ENCODE results near the gene ATP6V0C.

DNA sequence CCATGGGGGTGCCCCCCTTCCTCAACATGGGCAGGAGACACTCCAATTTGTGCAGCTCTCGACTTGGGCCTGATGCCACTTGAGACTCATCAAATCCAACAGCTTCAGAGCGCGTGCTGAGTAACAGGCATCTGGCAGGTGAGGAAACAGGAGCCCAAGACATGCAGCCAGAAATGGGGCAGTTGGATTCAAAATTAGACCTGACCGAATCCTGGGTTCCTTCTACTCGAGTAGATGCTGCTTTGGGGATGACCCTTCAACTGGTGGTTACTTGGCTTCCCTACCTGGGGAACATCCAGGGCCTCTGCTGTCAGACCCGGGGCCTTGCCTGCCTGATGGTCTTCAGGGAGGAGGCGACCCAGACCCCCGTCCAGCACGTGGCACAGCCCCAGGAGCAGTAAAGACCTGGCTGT lies 43.1 kb upstream of the ATP6V0C start:
- TF ChIP-seq SP1 (IDR thresholded peaks at IDR 0.05) (no peak), CTCF (IDR thresholded peaks at IDR 0.05; ENCODE audit: low read depth, low read length, missing input control) (no peak)
- TF ChIP-seq, protein P1, sequence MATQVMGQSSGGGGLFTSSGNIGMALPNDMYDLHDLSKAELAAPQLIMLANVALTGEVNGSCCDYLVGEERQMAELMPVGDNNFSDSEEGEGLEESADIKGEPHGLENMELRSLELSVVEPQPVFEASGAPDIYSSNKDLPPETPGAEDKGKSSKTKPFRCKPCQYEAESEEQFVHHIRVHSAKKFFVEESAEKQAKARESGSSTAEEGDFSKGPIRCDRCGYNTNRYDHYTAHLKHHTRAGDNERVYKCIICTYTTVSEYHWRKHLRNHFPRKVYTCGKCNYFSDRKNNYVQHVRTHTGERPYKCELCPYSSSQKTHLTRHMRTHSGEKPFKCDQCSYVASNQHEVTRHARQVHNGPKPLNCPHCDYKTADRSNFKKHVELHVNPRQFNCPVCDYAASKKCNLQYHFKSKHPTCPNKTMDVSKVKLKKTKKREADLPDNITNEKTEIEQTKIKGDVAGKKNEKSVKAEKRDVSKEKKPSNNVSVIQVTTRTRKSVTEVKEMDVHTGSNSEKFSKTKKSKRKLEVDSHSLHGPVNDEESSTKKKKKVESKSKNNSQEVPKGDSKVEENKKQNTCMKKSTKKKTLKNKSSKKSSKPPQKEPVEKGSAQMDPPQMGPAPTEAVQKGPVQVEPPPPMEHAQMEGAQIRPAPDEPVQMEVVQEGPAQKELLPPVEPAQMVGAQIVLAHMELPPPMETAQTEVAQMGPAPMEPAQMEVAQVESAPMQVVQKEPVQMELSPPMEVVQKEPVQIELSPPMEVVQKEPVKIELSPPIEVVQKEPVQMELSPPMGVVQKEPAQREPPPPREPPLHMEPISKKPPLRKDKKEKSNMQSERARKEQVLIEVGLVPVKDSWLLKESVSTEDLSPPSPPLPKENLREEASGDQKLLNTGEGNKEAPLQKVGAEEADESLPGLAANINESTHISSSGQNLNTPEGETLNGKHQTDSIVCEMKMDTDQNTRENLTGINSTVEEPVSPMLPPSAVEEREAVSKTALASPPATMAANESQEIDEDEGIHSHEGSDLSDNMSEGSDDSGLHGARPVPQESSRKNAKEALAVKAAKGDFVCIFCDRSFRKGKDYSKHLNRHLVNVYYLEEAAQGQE (IDR thresholded peaks at IDR 0.05): no peak
- TF ChIP-seq, protein P2, sequence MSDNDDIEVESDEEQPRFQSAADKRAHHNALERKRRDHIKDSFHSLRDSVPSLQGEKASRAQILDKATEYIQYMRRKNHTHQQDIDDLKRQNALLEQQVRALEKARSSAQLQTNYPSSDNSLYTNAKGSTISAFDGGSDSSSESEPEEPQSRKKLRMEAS (IDR thresholded peaks at IDR 0.05): no peak

Measured in liver (tissue), 3 donors.